Fibroblast of peridontal ligament (primary cell): ENCODE data around the gene ZNF470.

ENCODE experiments used
- DNase-seq: peaks from one replicate; pipeline ENCODE4 v3.0.0-alpha.2; 2010; ENCODE audit errors: extremely low read depth

ZNF470 gene

GRCh38 chr19:56567274-56568120, at the start of gene ZNF470:
Gene ZNF470 (plus strand): TSS chr19:56567468. CDS start chr19:56570312, 2,844 bp downstream.
- DNase-seq, result peak; percentile 85

- DNase-seq, result no peak
Observed at GRCh38 chr19:56525214-56525860, 41.9 kb upstream of the ZNF470 start.

GRCh38 chr19:56537442-56537841, 29.8 kb upstream of the ZNF470 start:
- no peak for DNase-seq

- peak; percentile 81 for DNase-seq
Observed at GRCh38 chr19:56538254-56538760, 29.0 kb upstream of the ZNF470 start.

GRCh38 chr19:56538761-56539263, 28.5 kb upstream of the ZNF470 start, which contains the start of gene ZFP28:
Gene ZFP28 (plus strand): TSS chr19:56538948. CDS start chr19:56539019, 71 bp downstream.
- no peak for DNase-seq

GRCh38 chr19:56543776-56544175, 23.5 kb upstream of the ZNF470 start:
- no peak for DNase-seq

- DNase-seq, result no peak
Observed at GRCh38 chr19:56547535-56547934, 19.7 kb upstream of the ZNF470 start.

- DNase-seq, result no peak
Observed at GRCh38 chr19:56554272-56554869, 12.9 kb upstream of the ZNF470 start.

- no peak for DNase-seq
Observed at GRCh38 chr19:56562766-56563165, 4.5 kb upstream of the ZNF470 start.

- no peak for DNase-seq
Observed at GRCh38 chr19:56566904-56567273, 379 bp upstream of the ZNF470 start.

GRCh38 chr19:56572589-56572988, 5.3 kb downstream of the ZNF470 start:
- DNase-seq, result no peak

- DNase-seq, result no peak
Observed at GRCh38 chr19:56573914-56574313, 6.6 kb downstream of the ZNF470 start.

- DNase-seq, result no peak
Observed at GRCh38 chr19:56577719-56578602, 10.7 kb downstream of the ZNF470 start.

- DNase-seq, result no peak
Observed at GRCh38 chr19:56594446-56594782, 27.1 kb downstream of the ZNF470 start.

- peak; percentile 81 for DNase-seq
Observed at GRCh38 chr19:56594783-56595547, 27.7 kb downstream of the ZNF470 start, which contains the start of gene ZNF71. Gene ZNF71 (plus strand): TSS chr19:56595302. CDS start chr19:56601559, 6,257 bp downstream.

- DNase-seq, result peak; percentile 25
Observed at GRCh38 chr19:56595548-56595899, 28.3 kb downstream of the ZNF470 start.

- DNase-seq, result no peak
Observed at GRCh38 chr19:56596676-56597075, 29.4 kb downstream of the ZNF470 start.

GRCh38 chr19:56597696-56598095, 30.4 kb downstream of the ZNF470 start:
- peak; percentile 2 for DNase-seq

- no peak for DNase-seq
Observed at GRCh38 chr19:56601375-56601774, 34.1 kb downstream of the ZNF470 start.

GRCh38 chr19:56603829-56604228, 36.6 kb downstream of the ZNF470 start:
- no peak for DNase-seq
